SJSA1 (cell line): Measurements from ENCODE around the gene FMNL2. TPM values are rescaled to one million over a fixed set of nuclear protein-coding genes. Genes with fewer than 3 reads are reported as not detected.

Source experiments
- DNase-seq, 2 experiments: peaks; one replicate each; pipeline ENCODE4 v3.0.0-alpha.2; 2015 to 2020; ENCODE audit warnings: low spot score in 2 of 2, low read depth in 1 of 2
- H3K27ac ChIP-seq: fragments of 250-450 bp; sonication (Bioruptor Pico); 2 replicates; pipeline ENCODE4 v1.5.1; 2020; ENCODE audit warnings: mild to moderate bottlenecking, moderate library complexity
- H3K27me3 ChIP-seq: fragments of 250-450 bp; sonication (Bioruptor Pico); replicated peaks from 2 replicates; pipeline ENCODE4 v1.5.1; 2020; ENCODE audit warnings: mild to moderate bottlenecking, moderate library complexity
- H3K36me3 ChIP-seq: fragments of 250-450 bp; sonication (Bioruptor Pico); 2 replicates; pipeline ENCODE4 v1.5.1; 2020; ENCODE audit warnings: mild to moderate bottlenecking
- H3K4me1 ChIP-seq: fragments of 250-450 bp; sonication (Bioruptor Pico); replicated peaks from 2 replicates; pipeline ENCODE4 v1.6.1; 2021; ENCODE audit warnings: mild to moderate bottlenecking
- H3K4me3 ChIP-seq: fragments of 250-450 bp; sonication (Bioruptor Pico); 2 replicates; pipeline ENCODE4 v1.5.1; 2020; ENCODE audit warnings: mild to moderate bottlenecking
- H3K9me3 ChIP-seq: fragments of 250-450 bp; sonication (Bioruptor Pico); replicated peaks from 2 replicates; pipeline ENCODE4 v1.5.1; 2020; ENCODE audit warnings: mild to moderate bottlenecking
- total RNA-seq: library from RNA; depleted of rRNA; stranded (reverse); fragments of >200 nt; shearing (Covaris generic); gene quantifications from 2 replicates; pipeline ENCODE4 v1.2.3, GENCODE V29; 2014

Gene FMNL2
- total RNA-seq, 1 experiment from 2014 or later, result 12.9 TPM

- H3K27ac ChIP-seq, result no peak overlapping the region
- no peak overlapping the region for H3K4me3 ChIP-seq
- no peaks in the 10 kb centered on the region for H3K4me1 ChIP-seq
- DNase-seq, result no peak
- H3K27me3 ChIP-seq, result no peaks in the 10 kb centered on the region
- H3K9me3 ChIP-seq, result no peaks in the 10 kb centered on the region
- H3K36me3 ChIP-seq, result no peaks in the 10 kb centered on the region
These were observed 276.7 kb downstream of the FMNL2 start for GRCh38 chr2:152611458-152612231.

GRCh38 chr2:152613235-152613634 lies 278.3 kb downstream of the FMNL2 start:
- H3K9me3 ChIP-seq, result no peaks in the 10 kb centered on the region
- DNase-seq, result no peak
- H3K36me3 ChIP-seq, result peaks cover 5% of the 10 kb centered on the region; the same call in 1 of the 2 replicates
- no peaks in the 10 kb centered on the region; the same call in 1 of the 2 replicates for H3K4me1 ChIP-seq
- no peaks in the 10 kb centered on the region for H3K27me3 ChIP-seq
- no peak overlapping the region for H3K27ac ChIP-seq
- no peak overlapping the region for H3K4me3 ChIP-seq

GRCh38 chr2:152615177-152615576 lies 280.2 kb downstream of the FMNL2 start:
- H3K27me3 ChIP-seq, result no peaks in the 10 kb centered on the region
- no peaks in the 10 kb centered on the region for H3K9me3 ChIP-seq
- no peak overlapping the region for H3K27ac ChIP-seq
- H3K4me3 ChIP-seq, result no peak overlapping the region
- DNase-seq, result no peak
- H3K4me1 ChIP-seq, result no peaks in the 10 kb centered on the region; the same call in 1 of the 2 replicates
- H3K36me3 ChIP-seq, result peaks cover 8% of the 10 kb centered on the region; the same call in 1 of the 2 replicates

- Histone ChIP-seq H3K27ac (no peak overlapping the region), H3K36me3 (peaks cover 8% of the 10 kb centered on the region; the same call in 1 of the 2 replicates), H3K27me3 (no peaks in the 10 kb centered on the region), H3K9me3 (no peaks in the 10 kb centered on the region), H3K4me3 (no peak overlapping the region), H3K4me1 (no peaks in the 10 kb centered on the region; the same call in 1 of the 2 replicates)
- no peak for DNase-seq
These were observed 282.6 kb downstream of the FMNL2 start for GRCh38 chr2:152617456-152618192.

GRCh38 chr2:152618193-152618564 lies 283.2 kb downstream of the FMNL2 start:
- no peak for DNase-seq
- H3K4me1 ChIP-seq, result no peaks in the 10 kb centered on the region; the same call in 1 of the 2 replicates
- no peak overlapping the region for H3K4me3 ChIP-seq
- no peak overlapping the region for H3K27ac ChIP-seq
- H3K9me3 ChIP-seq, result no peaks in the 10 kb centered on the region
- peaks cover 8% of the 10 kb centered on the region; the same call in 1 of the 2 replicates for H3K36me3 ChIP-seq
- no peaks in the 10 kb centered on the region for H3K27me3 ChIP-seq

GRCh38 chr2:152620208-152620607 lies 285.2 kb downstream of the FMNL2 start:
- DNase-seq, result no peak
- Histone ChIP-seq H3K27me3 (no peaks in the 10 kb centered on the region), H3K36me3 (peaks cover 8% of the 10 kb centered on the region; the same call in 1 of the 2 replicates), H3K27ac (no peak overlapping the region), H3K4me3 (no peak overlapping the region), H3K4me1 (peaks cover 9% of the 10 kb centered on the region), H3K9me3 (no peaks in the 10 kb centered on the region)

GRCh38 chr2:152620985-152621384 lies 286.0 kb downstream of the FMNL2 start:
- DNase-seq, result no peak
- no peaks in the 10 kb centered on the region for H3K9me3 ChIP-seq
- H3K4me3 ChIP-seq, result no peak overlapping the region
- H3K36me3 ChIP-seq, result peaks cover 8% of the 10 kb centered on the region; the same call in 1 of the 2 replicates
- H3K27ac ChIP-seq, result no peak overlapping the region
- peaks cover 11% of the 10 kb centered on the region for H3K4me1 ChIP-seq
- H3K27me3 ChIP-seq, result no peaks in the 10 kb centered on the region

- DNase-seq, result no peak
- Histone ChIP-seq H3K27me3 (no peaks in the 10 kb centered on the region), H3K9me3 (no peaks in the 10 kb centered on the region), H3K4me1 (peaks cover 11% of the 10 kb centered on the region), H3K36me3 (peaks cover 7% of the 10 kb centered on the region; the same call in 1 of the 2 replicates), H3K4me3 (no peak overlapping the region), H3K27ac (no peak overlapping the region)
These were observed 287.2 kb downstream of the FMNL2 start for GRCh38 chr2:152622219-152622618.

- no peaks in the 10 kb centered on the region for H3K27me3 ChIP-seq
- H3K36me3 ChIP-seq, result peaks cover 7% of the 10 kb centered on the region; the same call in 1 of the 2 replicates
- H3K9me3 ChIP-seq, result no peaks in the 10 kb centered on the region
- no peak for DNase-seq
- H3K27ac ChIP-seq, result no peak overlapping the region
- H3K4me1 ChIP-seq, result peaks cover 11% of the 10 kb centered on the region
- no peak overlapping the region for H3K4me3 ChIP-seq
These were observed 288.2 kb downstream of the FMNL2 start for GRCh38 chr2:152623076-152623740.

GRCh38 chr2:152623775-152624174 lies 288.8 kb downstream of the FMNL2 start:
- Histone ChIP-seq H3K27me3 (no peaks in the 10 kb centered on the region), H3K36me3 (peaks cover 7% of the 10 kb centered on the region; the same call in 1 of the 2 replicates)
- DNase-seq, result no peak

GRCh38 chr2:152624805-152625204 lies 289.8 kb downstream of the FMNL2 start:
- H3K4me3 ChIP-seq, result no peak overlapping the region
- no peaks in the 10 kb centered on the region for H3K9me3 ChIP-seq
- H3K27me3 ChIP-seq, result no peaks in the 10 kb centered on the region
- H3K27ac ChIP-seq, result no peak overlapping the region
- DNase-seq, result peak in 1 of 2 experiments; percentile 29
- peaks cover 7% of the 10 kb centered on the region; the same call in 1 of the 2 replicates for H3K36me3 ChIP-seq
- H3K4me1 ChIP-seq, result peaks cover 11% of the 10 kb centered on the region

More at GRCh38 chr2:152623775-152624174, 288.8 kb downstream of the FMNL2 start:
- Histone ChIP-seq H3K27ac (no peak overlapping the region), H3K9me3 (no peaks in the 10 kb centered on the region), H3K4me3 (no peak overlapping the region), H3K4me1 (peaks cover 11% of the 10 kb centered on the region)

GRCh38 chr2:152626911-152627339 lies 292.0 kb downstream of the FMNL2 start:
- Histone ChIP-seq H3K4me1 (peaks cover 11% of the 10 kb centered on the region), H3K4me3 (no peak overlapping the region), H3K9me3 (no peaks in the 10 kb centered on the region), H3K27ac (no peak overlapping the region), H3K36me3 (peaks cover 8% of the 10 kb centered on the region; the same call in 1 of the 2 replicates), H3K27me3 (no peaks in the 10 kb centered on the region)
- no peak for DNase-seq

- Histone ChIP-seq H3K36me3 (peaks cover 8% of the 10 kb centered on the region; the same call in 1 of the 2 replicates), H3K27me3 (no peaks in the 10 kb centered on the region), H3K27ac (no peak overlapping the region), H3K4me3 (no peak overlapping the region), H3K9me3 (no peaks in the 10 kb centered on the region), H3K4me1 (peaks cover 11% of the 10 kb centered on the region)
- DNase-seq, result no peak
These were observed 292.5 kb downstream of the FMNL2 start for GRCh38 chr2:152627351-152627957.
